Suppressor macrophage treated with lipopolysaccharide for 4 hours (primary cell): ENCODE measurements around the gene CFAP77.
"Not testable (repeated sequence)": the region's sequence is repeated elsewhere in the genome, so short reads cannot be mapped to it uniquely, and the experiment has no call there.

Experiments used
- DNase-seq: peaks from one replicate; pipeline ENCODE4 v3.0.0-alpha.2; 2020

CFAP77 gene

DNA sequence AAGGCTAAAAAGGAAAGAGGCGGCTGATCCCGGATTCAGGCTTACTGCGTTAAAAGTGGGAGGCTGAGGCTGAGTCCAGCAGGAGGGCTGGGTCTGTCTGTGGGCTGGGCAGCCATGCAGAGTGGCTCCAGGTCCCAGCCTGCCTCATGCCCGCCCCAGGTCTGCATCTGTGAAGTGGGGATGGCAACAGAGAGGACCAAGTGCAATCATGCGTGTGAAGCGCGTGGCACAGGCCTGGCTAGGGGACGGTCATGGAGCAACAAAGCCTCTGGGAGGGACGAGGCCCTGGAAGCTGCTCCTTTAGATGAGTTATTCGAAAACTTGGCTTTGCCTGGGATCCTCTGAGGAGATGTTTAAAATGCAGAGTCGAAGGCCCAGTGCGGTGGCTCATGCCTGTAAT is 142.0 kb downstream of the CFAP77 start:
- no peak for DNase-seq

DNA sequence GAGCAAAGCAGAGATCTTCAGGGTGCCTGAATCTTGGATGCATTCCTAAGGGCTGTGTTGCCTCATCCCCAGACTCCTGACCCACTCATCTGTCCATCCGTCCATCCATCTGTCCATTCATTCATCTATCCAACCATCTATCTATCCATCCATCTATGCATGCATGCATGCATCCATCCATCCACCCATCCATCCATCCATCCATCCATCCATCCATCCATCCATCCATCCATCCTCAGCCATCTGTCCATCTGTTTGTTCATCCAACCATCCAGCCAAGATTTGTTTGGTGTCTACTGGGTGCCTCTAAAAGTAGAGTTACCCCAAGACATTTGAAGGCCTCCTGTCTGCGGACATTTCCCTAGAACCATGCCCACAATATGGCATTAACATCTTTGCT is 144.7 kb downstream of the CFAP77 start:
- DNase-seq = no peak

DNA sequence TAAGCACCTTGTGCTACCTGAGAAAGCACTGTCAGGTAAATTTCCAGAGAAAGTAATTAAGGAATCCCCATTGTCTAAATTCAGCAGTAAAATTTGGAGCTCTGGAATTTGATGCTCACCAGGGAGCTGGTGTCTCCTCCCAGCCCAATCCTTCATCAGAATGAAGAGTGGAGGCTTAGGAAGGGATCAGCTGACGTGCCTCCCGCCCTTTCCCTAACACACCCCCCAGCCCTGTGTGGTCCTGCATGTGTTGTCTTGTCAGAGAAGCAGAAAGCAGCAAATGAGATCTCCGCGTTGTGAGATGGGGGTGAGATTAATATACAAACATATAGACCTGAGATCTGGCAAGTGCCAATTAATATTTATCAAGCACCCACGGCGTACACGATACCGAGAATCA is 145.5 kb downstream of the CFAP77 start:
- DNase-seq = no peak

DNA sequence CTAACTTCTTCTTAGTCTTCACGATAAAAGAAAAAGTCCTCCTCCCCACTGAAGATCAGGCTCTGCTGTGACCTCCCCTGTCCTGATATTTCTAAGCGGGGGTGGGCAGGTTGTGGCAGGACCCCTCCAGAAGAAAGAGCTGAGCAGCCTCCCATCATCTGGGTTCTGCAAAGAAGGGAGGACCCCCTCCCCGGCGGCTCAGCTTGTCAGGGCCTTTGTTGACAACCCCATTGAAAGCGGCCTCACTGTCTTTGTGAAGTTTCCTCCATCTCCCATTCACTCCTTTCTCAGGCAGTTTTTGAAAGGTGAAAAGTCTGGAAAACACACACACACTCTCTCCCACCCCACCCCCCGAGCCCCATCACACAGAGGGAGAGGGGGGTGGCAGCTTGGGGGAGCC is 146.2 kb downstream of the CFAP77 start:
- DNase-seq = no peak

DNA sequence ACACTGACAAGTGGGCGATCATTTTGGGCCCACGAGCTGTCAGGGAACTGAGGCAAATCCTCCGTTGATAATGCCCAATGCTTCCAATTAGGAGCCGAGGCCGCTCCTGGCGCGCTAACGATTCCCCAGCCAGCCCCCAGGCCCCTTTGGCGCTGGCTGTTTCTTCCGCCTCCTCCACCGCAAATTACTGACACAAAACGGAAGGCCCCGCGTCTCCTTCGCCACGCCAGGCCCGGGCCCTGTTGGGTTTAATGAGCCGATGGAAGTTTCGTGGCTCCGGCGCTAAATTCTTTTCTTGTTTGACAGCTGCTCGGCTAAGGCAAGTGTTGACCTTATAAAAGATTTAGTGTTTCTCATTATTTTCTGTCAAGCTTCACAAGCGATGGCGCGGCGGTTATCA is 146.7 kb downstream of the CFAP77 start:
- DNase-seq = no peak

DNA sequence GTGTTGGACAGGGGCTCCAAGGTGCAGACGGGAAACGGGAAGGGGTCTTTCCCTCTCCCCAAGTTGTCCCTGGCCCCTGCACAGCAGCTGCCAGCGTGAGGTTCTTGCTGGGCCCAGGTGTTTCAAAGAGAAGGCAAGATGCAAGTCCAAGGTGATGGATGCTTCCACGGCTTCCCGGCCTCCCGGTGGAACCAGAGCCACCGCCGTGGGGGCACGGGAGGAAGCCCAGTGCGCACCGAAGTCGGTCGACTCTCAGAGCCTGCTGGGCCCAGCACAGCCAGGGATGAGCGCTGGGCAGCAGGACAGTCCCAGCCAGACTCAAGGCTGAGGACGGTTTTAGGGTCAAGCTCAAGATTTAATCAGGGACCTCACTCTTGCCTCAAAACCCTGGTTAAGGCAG is 147.1 kb downstream of the CFAP77 start:
- DNase-seq = no peak

DNA sequence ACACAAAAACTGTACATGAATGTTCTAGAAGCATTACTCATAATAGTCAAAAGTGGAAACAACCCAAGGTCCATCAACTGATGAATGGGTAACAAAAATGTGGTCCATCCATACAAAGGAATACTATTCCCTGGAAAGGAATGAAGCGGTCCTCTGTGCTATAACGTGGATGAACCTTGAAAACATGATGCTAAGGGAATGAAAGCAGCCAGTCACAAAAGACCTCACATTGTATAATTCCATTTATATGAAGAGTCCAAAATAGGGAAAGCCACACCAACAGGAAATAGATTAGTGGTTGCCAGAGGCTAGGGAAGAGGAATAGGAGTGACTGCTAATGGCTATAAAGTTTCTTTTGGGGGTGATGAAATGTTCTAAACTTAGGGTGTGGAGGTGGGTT is 149.7 kb downstream of the CFAP77 start:
- DNase-seq = no peak

DNA sequence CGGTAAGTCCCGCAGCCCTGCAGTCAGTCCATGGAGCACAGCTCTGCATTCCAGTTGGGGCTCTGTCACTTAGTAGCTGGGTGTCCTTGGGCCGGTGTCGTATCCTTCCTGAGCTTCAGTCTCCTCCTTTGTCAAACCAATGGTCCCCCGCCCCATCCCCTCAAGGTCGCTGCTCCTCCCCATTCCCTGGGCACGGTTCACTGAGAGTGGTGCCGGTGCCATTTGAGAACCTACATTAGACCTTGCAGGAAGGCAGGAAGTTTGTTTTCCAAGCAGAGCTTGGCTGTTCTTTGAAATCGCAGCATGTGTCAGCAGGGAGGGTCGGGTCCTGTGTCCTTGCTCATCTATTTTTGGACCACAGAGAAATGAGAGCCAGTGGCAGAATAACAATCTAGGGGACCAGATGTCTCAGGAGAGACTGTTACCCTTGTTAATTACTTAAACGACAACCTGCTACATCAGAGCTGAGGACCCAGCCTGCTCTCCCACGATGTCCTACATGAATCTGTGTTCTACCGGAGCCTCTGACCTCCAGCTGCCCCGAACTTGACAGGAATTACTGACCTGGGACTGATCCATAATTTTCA is 150.7 kb downstream of the CFAP77 start:
- DNase-seq = no peak

DNA sequence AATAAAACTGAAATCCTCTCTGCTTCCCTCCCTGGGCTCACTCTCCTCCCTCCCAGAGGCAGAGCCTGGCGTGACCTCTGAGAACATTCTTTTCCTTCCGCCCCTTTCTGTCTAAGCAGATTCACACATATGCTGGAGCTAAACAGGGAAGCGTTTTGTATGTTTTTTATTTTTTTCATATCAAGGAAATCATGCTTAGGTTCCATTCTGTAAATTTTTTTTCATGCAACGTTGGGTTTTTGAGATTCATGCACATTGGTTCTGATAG is 152.2 kb downstream of the CFAP77 start:
- no peak for DNase-seq

DNA sequence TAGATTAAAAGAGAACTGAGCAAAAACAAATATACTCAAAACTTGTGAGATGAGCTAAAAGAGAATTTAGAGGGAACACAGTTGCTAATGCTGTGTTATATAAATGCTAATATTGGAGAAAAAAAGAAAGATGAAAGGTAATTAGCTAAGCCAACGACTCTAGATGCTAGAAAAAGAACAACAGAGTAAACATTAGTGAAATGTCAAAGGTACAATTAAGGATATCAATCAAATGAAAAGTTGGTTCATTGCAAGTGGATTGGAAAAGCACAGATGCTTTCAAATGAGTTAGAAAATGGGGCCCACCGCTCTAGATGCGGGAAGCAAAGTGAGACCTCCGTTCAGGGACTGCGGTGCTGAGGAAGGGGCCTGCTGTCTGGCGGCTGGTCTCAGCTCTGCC is 154.5 kb downstream of the CFAP77 start:
- no peak for DNase-seq

DNA sequence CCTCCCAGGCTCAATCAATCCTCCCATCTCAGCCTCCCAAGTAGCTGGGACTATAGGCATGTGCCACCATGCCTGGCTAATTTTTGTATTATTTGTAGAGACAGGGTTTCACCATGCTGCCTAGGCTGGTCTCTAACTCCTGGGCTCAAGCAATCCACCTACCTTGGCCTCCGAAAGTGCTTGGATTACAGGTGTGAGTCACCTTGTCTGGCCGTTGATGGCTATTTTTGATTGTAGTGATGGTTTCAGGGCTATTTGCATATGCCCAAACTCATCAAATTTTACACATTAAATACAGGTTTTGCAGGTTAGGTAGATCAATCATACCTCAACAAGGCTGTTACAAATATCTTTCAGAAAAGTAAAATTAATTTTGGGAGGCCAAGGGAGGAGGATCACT is 158.8 kb downstream of the CFAP77 start:
- not testable (repeated sequence) for DNase-seq

DNA sequence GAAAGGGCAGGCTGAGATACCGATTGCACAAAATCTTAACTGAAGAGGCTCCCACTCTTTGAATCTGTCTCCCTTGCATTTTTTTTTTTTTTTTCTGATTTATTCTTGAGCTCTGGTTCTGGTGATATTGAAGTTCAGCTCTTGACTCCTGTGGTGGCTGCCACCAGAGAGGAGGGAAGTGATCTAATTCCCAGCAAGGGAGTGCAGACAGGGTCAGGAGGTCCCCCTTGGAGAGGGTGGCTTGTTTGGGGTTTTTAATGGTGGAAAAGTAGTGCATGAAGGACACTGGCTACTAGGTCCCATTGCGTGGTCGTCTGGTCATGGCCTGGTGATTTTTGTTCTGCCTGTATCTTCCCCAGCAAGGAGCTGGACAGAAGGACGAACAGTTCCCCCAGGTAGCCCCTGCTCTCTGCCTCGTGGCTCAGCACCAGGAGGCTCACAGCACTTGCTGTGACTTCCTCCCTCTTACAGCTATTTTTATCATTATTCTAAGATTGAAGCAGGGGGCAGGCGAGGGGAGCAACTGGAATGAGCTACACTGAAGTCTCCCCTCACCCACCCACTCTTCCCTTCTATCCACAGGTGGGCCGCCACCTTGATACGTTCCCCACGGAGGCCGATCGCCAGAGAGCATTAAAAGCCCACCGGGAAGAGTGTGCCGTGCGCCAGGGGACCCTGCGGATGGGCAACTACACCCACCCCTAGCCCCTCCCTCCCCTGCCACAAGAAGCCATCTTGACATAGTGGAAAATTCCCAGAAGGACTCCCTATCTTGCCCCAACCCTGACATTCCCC is 162.0 kb downstream of the CFAP77 start:
- no peak for DNase-seq

DNA sequence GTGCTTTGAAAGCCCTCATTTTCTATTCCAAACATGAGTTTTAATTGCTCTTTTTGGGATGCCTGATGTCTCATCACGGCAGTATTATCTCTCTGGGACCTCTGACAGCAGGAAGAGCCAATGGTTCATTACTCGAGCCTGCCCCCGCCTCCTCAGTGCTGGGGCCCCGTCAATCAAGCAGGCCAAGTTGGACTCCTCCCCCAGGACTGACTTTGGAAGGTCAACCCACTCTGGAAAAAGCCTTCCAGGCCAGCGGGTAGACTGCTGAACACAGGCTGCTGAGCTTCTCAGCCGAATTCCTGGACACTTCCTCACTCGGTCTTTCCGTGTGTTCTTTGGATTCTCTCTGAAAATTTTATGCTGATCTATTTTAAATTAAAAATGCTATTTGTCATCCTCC is 162.9 kb downstream of the CFAP77 start:
- DNase-seq = no peak

DNA sequence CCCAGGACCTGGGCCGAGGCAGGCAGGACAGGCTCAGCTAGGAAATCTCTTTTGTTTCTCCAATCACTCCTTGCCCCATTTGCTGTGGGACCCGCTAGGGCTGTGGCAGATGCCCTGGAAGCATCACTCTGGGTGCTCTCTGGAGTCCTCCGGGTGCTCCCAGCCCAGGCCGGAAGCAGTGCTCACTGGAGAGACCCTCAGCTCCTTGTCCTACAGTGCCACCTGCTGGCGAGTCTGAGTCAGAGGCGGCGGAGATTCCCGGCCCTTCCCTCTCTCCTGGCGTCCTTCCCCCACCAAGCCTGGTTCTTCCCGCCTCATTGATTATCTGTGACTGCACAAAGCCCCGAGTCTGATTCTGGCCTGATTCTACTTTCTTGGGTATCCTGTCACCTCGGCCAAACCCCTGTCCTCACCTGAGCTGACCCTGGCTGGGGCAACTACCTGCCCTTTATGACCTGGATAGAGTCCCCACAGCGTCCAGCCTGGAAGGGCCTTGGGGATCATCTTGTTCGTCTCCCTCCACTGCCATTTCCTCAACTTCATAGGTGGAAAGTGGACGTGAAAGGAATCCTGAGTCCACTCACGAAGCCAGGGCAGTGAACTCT is 165.1 kb downstream of the CFAP77 start:
- peak; percentile 72 for DNase-seq

DNA sequence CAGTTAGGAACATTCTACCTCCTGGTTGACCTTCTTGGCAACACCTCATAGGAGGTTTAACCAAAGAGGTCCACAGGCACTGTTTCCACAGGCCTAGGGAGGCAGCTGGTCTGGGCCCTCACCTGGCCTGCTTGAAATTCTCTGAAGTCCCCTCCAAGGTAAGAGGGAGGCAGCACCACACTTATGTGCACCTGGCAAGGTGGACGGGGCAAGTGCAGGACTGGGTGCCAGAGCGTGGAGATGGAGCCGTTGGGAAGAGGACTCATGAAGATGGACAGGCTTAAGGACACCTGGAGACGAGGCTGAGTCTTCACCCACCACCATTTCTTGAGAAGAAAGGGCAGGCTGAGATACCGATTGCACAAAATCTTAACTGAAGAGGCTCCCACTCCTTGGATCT is 165.8 kb downstream of the CFAP77 start:
- DNase-seq = no peak

DNA sequence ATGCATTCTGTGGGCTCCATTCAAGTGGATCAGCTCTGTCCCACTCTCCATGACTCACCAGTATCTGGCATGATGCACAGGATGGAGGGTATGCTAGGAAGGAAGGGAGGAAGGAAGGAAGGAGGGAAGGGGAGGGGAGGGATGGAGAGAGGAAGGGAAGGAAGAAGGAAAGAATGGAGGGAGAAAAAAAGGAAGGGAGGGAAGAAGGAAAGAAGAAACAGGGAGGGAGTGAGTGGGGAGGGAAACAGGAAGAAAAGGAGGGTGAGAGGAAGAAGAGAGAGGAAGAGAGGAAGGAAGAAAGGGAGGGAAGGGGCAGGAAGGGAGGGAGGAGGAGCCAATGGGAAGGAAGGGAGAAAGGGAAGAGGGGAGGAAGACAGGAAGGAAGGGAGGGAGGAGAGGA is 167.1 kb downstream of the CFAP77 start:
- DNase-seq = no peak

DNA sequence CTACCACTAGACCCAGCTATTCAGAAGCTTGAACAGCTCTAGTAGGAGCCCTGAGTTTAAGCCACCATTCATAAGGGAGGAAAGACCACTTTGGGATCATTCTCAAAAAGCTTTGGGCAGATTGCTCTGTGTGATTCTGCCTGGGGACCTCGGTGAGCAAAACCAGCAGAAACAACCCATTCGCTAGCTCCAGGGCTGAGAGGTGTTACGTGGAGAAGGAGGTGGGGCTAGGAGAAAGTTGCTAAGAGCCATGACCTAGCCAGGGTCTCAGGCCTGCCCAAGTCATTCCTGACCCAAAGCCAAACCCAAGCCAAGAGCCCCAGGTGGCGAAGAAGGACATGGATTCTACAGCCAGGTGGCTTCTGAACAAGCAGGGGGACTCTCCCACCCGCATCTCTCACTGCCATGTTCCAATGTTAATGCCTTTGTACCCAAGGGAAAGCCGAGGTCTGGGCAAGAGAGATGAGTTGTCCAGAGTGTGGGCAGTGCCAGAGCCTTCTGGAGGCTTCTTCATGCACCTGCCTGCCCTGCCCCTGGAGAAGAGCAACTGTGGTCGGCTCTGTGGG is 168.4 kb downstream of the CFAP77 start:
- no peak for DNase-seq

DNA sequence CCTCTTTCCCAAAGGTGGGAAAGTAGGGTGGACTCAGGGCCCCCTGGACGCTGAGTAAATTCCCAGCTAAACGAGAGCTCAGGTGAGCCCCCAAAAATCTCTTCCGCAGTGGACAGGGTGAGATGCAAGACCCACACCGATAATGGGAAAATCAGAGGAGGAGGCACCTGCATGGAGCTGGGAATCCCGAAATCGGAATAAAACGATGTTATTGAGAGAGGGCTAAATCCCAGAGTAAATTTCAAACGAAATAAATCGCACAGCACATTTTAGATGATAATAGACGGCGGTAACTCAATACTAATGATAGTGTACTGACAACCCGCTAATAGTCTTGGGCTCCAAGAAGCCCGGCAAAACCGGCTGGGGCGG is 169.4 kb downstream of the CFAP77 start:
- DNase-seq = no peak

DNA sequence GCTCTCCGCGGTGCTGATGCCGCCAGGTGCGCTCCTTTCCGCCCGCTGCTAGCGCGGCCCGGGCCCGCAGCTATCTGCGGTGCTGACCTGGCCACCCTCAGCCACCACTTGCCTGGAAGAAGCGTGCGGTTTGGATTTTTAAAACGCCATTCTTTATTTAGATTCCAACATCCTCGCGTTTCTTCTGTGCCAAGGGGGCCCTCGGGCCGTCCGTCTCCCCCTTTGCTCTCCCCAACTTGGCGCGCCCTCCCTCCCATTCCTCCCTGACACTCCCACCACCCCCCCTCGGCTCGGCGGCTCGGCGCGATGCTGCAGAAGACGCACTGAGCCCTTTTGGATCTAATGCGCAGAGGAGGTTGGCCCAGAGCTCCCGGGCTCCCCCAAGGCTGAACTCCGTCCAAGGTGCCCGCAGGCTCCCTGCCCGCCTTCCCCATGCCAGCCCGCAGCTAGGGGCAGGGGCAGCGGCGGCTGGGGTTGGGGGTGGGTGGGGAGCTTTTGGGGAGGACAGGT is 172.3 kb downstream of the CFAP77 start, which contains the start of gene BARHL1:
BARHL1 (plus strand) TSS at position 331 of the 510 bp plus-strand sequence. CDS start 192 bp downstream, outside the sequence.
- no peak for DNase-seq

DNA sequence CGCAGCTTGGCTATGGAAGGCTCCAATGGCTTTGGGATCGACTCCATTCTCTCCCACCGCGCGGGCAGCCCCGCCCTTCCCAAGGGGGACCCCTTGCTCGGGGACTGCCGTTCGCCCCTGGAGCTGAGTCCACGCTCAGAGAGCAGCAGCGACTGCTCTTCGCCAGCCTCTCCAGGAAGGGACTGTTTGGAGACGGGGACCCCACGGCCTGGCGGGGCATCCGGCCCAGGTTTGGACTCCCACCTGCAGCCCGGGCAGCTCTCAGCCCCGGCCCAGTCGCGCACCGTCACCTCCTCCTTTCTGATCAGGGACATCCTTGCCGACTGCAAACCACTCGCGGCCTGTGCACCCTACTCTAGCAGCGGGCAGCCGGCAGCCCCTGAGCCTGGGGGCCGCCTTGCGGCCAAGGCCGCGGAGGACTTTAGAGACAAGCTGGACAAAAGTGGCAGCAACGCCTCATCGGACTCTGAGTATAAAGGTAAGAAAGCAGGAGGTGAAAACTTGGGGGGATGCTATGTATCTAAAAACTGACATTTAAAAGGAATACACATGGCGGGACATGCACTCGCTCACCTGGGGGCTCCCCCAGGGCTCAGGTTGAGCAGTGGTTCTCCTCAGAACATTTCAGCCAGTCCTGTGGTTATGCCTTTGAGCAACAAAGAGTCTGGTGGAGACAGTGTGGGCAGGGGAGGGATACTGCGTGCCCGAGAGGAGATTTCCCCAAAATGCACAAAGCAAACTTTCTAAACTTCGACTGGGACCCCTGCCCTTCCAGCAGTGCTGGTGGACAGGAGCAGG is 173.0 kb downstream of the CFAP77 start:
- no peak for DNase-seq

DNA sequence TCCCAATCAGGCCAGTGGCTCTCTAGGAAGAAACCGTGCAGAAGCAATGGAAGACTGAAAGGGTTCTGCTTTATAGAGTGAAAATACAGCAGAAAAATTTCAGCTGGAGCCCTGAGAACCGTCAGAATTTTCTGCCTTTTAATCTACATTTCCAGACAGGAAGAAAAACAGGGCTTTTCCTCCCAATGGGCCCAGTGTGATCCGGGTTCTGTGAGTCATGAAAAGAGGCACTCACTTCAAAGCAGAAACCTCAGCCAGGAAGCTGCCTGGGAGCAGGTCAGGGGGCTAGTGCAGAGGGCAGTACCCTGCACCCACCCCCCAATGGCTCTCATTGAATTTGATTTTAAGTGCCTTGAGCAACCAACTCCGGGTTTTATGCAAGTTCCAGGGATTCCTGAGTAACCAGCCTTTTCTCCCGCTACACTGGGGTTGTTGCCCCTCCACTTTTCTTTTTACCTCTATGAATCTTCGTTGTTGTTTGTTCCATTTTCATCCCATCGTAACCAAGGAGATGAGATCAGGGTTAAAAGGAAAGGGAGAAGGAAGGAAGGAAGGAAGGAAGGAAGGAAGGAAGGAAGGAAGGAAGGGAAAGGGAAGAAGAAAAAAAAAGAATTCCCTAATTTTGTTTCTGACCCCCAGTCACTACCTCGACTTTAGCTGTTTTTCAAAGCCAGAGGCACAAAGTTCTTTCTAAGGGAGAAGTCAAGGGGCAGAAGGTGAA is 173.7 kb downstream of the CFAP77 start:
- no peak for DNase-seq
